ENCODE results near the gene CCDC159.
"Not testable (repeated sequence)": the region's sequence is repeated elsewhere in the genome, so short reads cannot be mapped to it uniquely, and the experiment has no call there.

GRCh38 chr19:11379269-11379845, 33.0 kb downstream of the CCDC159 start:
- not testable (repeated sequence) for TF ChIP-seq CTCF (IDR thresholded peaks at IDR 0.05 in 4 of 5, conservative IDR thresholded peaks at IDR 0.05 in 1 of 5); POLR2A (IDR thresholded peaks at IDR 0.05)
